Gastroesophageal sphincter (tissue), 4 donors: ENCODE results near the gene NINL. TPM values are rescaled to one million over a fixed set of nuclear protein-coding genes. Genes with fewer than 3 reads are reported as not detected.

Experiments
- ATAC-seq: fragments of 150-250 bp; one replicate; pipeline ENCODE4 v1.9.1; 2016; ENCODE audit warnings: mild to moderate bottlenecking, moderate library complexity
- H3K27ac ChIP-seq, 4 donors: fragments of 200-600 bp; sonication (generic) in 3 of 4; 1 replicate in 3 of 4; 2 replicates in 1 of 4; pipeline ENCODE4 v1.5.1; 2016 to 2019
- H3K27me3 ChIP-seq: fragments of 200-600 bp; sonication (generic); one replicate; pipeline ENCODE4 v1.5.1; 2019
- H3K36me3 ChIP-seq, 2 donors: fragments of 200-600 bp; sonication (generic); one replicate each; pipeline ENCODE4 v1.5.1; 2019; ENCODE audit warnings: control low read depth in 1 of 2
- H3K4me1 ChIP-seq, 3 donors: fragments of 200-600 bp; sonication (generic); 1 replicate in 2 of 3; 2 replicates in 1 of 3; pipeline ENCODE4 v1.5.1; 2016 to 2019; ENCODE audit warnings: control low read depth in 2 of 3
- H3K4me3 ChIP-seq, 2 donors: fragments of 200-600 bp; sonication (generic); one replicate each; pipeline ENCODE4 v1.5.1; 2019; ENCODE audit warnings: mild to moderate bottlenecking in 1 of 2, moderate library complexity in 1 of 2
- H3K9me3 ChIP-seq, 3 donors: fragments of 200-600 bp; sonication (generic); one replicate each; pipeline ENCODE4 v1.5.1; 2017 to 2019; ENCODE audit warnings: control low read depth in 2 of 3
- EP300 ChIP-seq: sonication (generic); formaldehyde crosslinking; IDR thresholded peaks from one replicate; pipeline ENCODE4 v1.6.1; 2017; ENCODE audit warnings: antibody characterized with exemption, mild to moderate bottlenecking
- POLR2A ChIP-seq, 2 donors: fragments of 450-650 bp; IDR thresholded peaks; one replicate each; pipeline ENCODE4 v1.6.1; 2017; ENCODE audit warnings: antibody characterized with exemption in 2 of 2, mild to moderate bottlenecking in 2 of 2, moderate library complexity in 1 of 2
- POLR2AphosphoS5 ChIP-seq: sonication (generic); formaldehyde crosslinking; IDR thresholded peaks from one replicate; pipeline ENCODE4 v1.6.1; 2017; ENCODE audit warnings: antibody characterized with exemption
- WGBS, 2 donors: methylation state at CpG; one replicate each; pipeline ENCODE4 v1.1.5; 2018; ENCODE audit warnings: low coverage in 1 of 2; 5-methylcytosine and 5-hydroxymethylcytosine counted together
- total RNA-seq, 4 donors: library from RNA; depleted of rRNA; stranded (reverse); fragments of >200 nt; gene quantifications; one replicate each; pipeline ENCODE4 v1.1.0, GENCODE V29; 2016
- TF ChIP-seq, protein P1 (sequence below), 4 experiments: fragments of 200-600 bp in 2 of 4; fragments of 450-650 bp in 2 of 4; sonication (generic) in 1 of 4; IDR thresholded peaks; one replicate each; pipeline ENCODE4 v1.5.1; 2017 to 2019; ENCODE audit warnings: antibody characterized with exemption in 4 of 4, mild to moderate bottlenecking in 2 of 4, moderate library complexity in 2 of 4

NINL gene
- total RNA-seq, 4 donors from 2014 or later, result 4.2 to 7.5 (median 5.8) TPM

DNA sequence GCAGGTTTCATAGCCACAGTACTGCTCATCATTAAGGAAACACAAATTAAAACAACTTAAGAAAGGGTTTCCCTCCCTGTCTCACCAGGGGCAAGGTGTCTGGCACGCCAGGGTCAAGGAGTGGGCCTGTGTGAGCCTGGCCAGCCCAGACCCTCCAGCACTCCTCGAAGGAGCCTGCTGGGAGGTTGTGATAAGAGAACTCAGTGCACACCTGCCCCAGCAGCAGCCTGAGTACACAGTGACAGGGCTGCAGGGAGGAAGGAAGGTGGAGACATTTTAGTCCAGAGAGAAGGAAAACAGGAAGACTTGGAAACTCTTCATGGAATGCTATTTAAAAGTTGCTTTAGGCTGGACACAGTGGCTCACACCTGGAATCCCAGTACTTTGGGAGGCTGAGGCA is 14.1 kb downstream of the NINL start:
- H3K36me3 ChIP-seq, result no peaks in the 10 kb centered on the region
- H3K9me3 ChIP-seq, result no peaks in the 10 kb centered on the region
- peaks cover 0 to 7% (median 0%) of the 10 kb centered on the region in 3 donors for H3K4me1 ChIP-seq
- TF ChIP-seq POLR2A (IDR thresholded peaks at IDR 0.05) (no peak), POLR2AphosphoS5 (no peak), EP300 (no peak)
- TF ChIP-seq, protein P1, sequence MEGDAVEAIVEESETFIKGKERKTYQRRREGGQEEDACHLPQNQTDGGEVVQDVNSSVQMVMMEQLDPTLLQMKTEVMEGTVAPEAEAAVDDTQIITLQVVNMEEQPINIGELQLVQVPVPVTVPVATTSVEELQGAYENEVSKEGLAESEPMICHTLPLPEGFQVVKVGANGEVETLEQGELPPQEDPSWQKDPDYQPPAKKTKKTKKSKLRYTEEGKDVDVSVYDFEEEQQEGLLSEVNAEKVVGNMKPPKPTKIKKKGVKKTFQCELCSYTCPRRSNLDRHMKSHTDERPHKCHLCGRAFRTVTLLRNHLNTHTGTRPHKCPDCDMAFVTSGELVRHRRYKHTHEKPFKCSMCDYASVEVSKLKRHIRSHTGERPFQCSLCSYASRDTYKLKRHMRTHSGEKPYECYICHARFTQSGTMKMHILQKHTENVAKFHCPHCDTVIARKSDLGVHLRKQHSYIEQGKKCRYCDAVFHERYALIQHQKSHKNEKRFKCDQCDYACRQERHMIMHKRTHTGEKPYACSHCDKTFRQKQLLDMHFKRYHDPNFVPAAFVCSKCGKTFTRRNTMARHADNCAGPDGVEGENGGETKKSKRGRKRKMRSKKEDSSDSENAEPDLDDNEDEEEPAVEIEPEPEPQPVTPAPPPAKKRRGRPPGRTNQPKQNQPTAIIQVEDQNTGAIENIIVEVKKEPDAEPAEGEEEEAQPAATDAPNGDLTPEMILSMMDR (IDR thresholded peaks at IDR 0.05), result no peak
- no peak for ATAC-seq
- H3K27me3 ChIP-seq, result no peaks in the 10 kb centered on the region
- no peak overlapping the region for H3K27ac ChIP-seq
- no peak overlapping the region for H3K4me3 ChIP-seq
- WGBS, 2 donors, result 37% methylated on average over 2 of the region's 2 CpGs; no CpG with 5 or more reads in 1 of the 2 donors

DNA sequence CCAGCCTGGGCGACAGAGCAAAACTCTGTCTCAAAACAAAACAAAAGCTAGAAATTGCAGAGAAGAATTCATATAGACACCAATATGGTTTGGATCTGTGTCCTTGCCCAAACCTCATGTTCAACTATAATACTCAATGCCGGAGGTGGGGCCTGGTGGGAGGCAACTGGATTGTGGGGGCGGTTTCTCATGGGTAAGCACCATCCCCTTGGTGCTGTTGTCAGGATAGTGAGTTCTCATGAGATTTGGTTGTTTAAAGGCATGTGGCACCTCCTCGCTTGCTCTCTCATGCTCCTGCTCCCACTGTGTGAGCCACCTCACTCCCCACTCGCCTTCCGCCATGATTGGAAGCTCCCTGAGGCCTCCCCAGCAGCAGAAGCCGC is 15.2 kb downstream of the NINL start:
- Histone ChIP-seq H3K27me3 (no peaks in the 10 kb centered on the region), H3K4me3 (no peak overlapping the region), H3K36me3 (no peaks in the 10 kb centered on the region), H3K9me3 (no peaks in the 10 kb centered on the region), H3K4me1 (peaks cover 0 to 14% (median 0%) of the 10 kb centered on the region in 3 donors), H3K27ac (no peak overlapping the region)
- TF ChIP-seq POLR2AphosphoS5, result no peak
- no peak for TF ChIP-seq POLR2A (IDR thresholded peaks at IDR 0.05)
- TF ChIP-seq, protein P1 (IDR thresholded peaks at IDR 0.05), result no peak
- TF ChIP-seq EP300, result no peak
- ATAC-seq, result no peak
- WGBS, 2 donors, result 93 to 100% methylated on average over 1 to 7 of the region's 7 CpGs

DNA sequence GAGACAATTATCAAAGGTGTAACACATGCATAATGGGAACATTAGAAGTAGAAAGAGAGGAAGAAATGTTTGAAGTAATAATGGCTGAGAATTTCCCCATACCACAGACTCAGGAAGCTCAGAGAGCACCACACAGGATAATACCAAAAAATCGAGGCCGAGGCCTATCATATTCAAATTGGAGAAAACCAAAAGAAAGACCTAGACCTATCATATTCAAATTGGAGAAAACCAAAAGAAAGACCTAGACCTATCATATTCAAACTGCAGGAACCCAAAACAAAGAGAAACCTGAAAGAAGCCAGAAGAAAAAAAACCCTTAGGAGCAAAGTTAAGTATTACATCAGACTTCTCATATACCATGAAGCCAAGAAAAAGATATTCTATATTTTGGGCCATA is 18.0 kb downstream of the NINL start:
- Histone ChIP-seq H3K27me3 (no peaks in the 10 kb centered on the region), H3K4me1 (peaks cover 0 to 6% (median 0%) of the 10 kb centered on the region in 3 donors), H3K9me3 (no peaks in the 10 kb centered on the region), H3K4me3 (no peak overlapping the region), H3K36me3 (no peaks in the 10 kb centered on the region), H3K27ac (no peak overlapping the region)
- TF ChIP-seq POLR2AphosphoS5 (no peak), POLR2A (IDR thresholded peaks at IDR 0.05) (no peak), EP300 (no peak)
- TF ChIP-seq, protein P1 (IDR thresholded peaks at IDR 0.05), result no peak
- 92 to 100% methylated on average over 1 to 2 of the region's 2 CpGs for WGBS, 2 donors
- ATAC-seq, result no peak

DNA sequence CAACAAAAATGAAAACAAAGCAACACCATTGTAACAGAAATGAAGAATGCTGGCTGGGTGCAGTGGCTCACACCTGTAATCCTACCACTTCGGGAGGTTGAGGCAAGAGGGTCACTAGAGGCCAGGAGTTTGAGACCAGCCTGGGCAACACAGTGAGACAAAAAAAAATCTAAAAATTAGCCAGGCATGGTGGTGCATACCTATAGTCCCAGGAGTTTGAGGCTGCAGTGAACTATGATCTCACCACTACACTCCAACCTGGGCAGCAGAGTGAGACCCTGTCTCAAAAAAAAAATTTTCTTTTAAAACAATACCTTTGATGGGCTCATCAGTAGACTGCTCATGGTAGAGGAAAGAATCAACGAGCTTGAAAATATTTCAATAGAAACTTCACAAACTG is 18.5 kb downstream of the NINL start:
- TF ChIP-seq POLR2AphosphoS5 (no peak), POLR2A (IDR thresholded peaks at IDR 0.05) (no peak), EP300 (no peak)
- TF ChIP-seq, protein P1 (IDR thresholded peaks at IDR 0.05), result no peak
- ATAC-seq, result no peak
- Histone ChIP-seq H3K4me1 (peaks cover 0 to 6% (median 0%) of the 10 kb centered on the region in 3 donors), H3K36me3 (no peaks in the 10 kb centered on the region), H3K9me3 (no peaks in the 10 kb centered on the region), H3K27ac (no peak overlapping the region), H3K4me3 (no peak overlapping the region), H3K27me3 (no peaks in the 10 kb centered on the region)
- WGBS, 2 donors, result 83 to 86% methylated on average over 1 to 2 of the region's 2 CpGs

DNA sequence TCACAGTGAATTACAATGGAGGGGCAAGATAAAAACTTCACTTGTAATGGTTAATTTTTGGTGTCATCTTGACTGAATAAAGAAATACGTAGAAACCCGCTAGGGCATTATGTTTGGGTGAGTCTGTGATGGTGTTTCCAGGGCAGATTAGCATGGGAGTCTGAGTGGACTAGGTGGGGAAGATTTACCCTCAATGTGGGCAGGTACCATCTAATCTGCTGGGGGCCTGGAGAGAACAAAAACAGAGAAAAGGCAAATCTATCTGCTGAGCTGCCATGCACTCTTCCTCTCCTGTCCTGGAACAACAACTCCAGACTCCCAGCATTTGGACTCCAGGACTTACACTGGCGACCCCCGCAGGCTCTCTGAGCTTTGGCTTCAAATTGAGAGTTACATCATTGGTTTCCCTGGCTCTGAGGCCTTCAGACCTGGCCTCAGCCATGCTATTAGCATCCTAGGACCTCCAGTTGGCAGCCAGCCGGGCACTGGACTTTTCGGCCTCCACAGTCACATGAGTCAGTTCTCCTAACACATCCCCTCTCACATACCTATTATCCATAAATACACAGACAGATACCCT is 19.7 kb downstream of the NINL start:
- Histone ChIP-seq H3K4me1 (peaks cover 0 to 6% (median 0%) of the 10 kb centered on the region in 3 donors), H3K27me3 (no peaks in the 10 kb centered on the region), H3K27ac (no peak overlapping the region), H3K4me3 (no peak overlapping the region), H3K36me3 (no peaks in the 10 kb centered on the region), H3K9me3 (no peaks in the 10 kb centered on the region)
- ATAC-seq, result no peak
- WGBS, 2 donors, result 63 to 92% methylated on average over 4 to 6 of the region's 6 CpGs
- no peak for TF ChIP-seq EP300
- TF ChIP-seq POLR2A (IDR thresholded peaks at IDR 0.05), result no peak
- TF ChIP-seq, protein P1 (IDR thresholded peaks at IDR 0.05), result no peak
- no peak for TF ChIP-seq POLR2AphosphoS5
